Measurements from ENCODE around the gene MKKS. TPM values are rescaled to one million over a fixed set of nuclear protein-coding genes. Genes with fewer than 3 reads are reported as not detected.

Gene MKKS
- total and polyA plus RNA-seq, 2 donors = 11.2 to 21.0 TPM

DNA sequence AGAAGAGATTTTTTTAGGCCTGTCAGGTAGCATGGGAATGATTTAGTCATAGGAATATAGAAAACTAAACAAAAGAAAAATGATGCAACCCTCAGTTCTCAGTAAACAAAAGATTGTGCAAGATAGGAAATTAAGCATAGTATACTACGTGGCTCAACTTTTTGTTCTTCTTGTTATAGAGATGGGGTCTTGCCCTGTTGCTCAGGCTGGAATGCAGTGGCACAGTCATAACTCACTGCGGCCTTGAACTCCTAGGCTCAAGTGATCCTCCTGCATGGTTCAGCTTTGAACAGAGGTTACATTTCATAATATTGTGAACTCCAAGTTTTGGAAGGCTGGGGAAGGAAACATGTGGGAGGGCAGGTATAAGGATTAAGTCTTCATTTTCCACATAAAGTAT is 29.6 kb upstream of the MKKS start:
- 96% methylated on average over 2 of the region's 2 CpGs for WGBS
- H3K4me3 ChIP-seq (ENCODE audit: low read length in 2 of 2) = no peak overlapping the region
- no peaks in the 10 kb centered on the region for H3K27me3 ChIP-seq (ENCODE audit: control insufficient read depth in 2 of 2, insufficient read depth in 1 of 2, low read length in 1 of 2)
- no peaks in the 10 kb centered on the region for H3K36me3 ChIP-seq (ENCODE audit: control insufficient read depth in 2 of 2, insufficient read depth in 2 of 2, low read length in 1 of 2)
- DNase-seq (ENCODE audit: low read depth in 6 of 9, low spot score in 9 of 9) = no peak
- no peaks in the 10 kb centered on the region for H3K9me3 ChIP-seq (ENCODE audit: control insufficient read depth in 2 of 2, insufficient read depth in 1 of 2, low read length in 1 of 2)
- no peaks in the 10 kb centered on the region for H3K4me1 ChIP-seq (ENCODE audit: control insufficient read depth in 2 of 2, insufficient read depth in 2 of 2, low read length in 2 of 2)
- no peak overlapping the region for H3K27ac ChIP-seq (ENCODE audit: low read depth in 1 of 2, low read length in 1 of 2)

DNA sequence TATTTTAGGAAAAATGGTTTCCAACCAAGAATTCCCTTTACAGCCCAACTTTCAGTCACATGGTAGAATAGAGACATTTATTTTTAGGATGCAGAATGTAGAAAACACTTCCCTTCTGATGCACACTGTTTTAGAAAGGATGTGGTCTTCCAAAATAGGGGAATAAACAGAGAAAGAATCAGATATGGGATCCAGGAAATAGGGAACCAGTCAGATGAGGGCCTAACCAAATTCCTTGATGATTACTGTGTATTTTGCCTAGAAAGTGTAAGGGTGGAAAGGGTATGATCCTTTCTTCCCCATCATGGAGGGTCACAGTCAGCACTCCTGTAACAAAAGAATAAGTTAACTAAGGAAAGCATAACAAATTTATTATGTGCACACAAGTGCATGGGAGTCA is 28.5 kb upstream of the MKKS start:
- H3K4me1 ChIP-seq (ENCODE audit: control insufficient read depth in 2 of 2, insufficient read depth in 2 of 2, low read length in 2 of 2) = no peaks in the 10 kb centered on the region
- no peaks in the 10 kb centered on the region for H3K36me3 ChIP-seq (ENCODE audit: control insufficient read depth in 2 of 2, insufficient read depth in 2 of 2, low read length in 1 of 2)
- no peaks in the 10 kb centered on the region for H3K9me3 ChIP-seq (ENCODE audit: control insufficient read depth in 2 of 2, insufficient read depth in 1 of 2, low read length in 1 of 2)
- H3K27me3 ChIP-seq (ENCODE audit: control insufficient read depth in 2 of 2, insufficient read depth in 1 of 2, low read length in 1 of 2) = no peaks in the 10 kb centered on the region
- no peak overlapping the region for H3K4me3 ChIP-seq (ENCODE audit: low read length in 2 of 2)
- DNase-seq (ENCODE audit: low read depth in 6 of 9, low spot score in 9 of 9) = no peak
- no peak overlapping the region for H3K27ac ChIP-seq (ENCODE audit: low read depth in 1 of 2, low read length in 1 of 2)

DNA sequence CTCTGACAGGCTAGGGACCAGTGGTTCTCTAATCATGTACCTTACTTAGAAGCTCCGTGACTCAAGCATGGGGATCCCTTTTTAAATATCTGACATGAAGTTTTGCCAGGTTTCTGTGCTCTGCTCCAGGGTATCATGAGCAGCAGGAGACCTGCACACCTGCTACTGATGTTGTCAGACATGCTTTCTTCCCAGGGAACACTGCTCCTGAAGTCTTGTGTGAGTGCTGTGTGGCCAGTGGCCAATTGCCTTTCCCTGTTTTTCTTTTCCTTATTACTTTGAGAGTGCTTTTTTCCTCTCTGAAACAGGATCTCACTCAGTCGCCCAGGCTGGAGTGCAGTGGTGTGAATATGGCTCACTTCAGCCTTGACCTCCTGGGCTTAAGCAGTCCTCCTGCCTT is 27.5 kb upstream of the MKKS start:
- WGBS = 98% methylated on average over 2 of the region's 2 CpGs
- no peaks in the 10 kb centered on the region for H3K27me3 ChIP-seq (ENCODE audit: control insufficient read depth in 2 of 2, insufficient read depth in 1 of 2, low read length in 1 of 2)
- H3K4me1 ChIP-seq (ENCODE audit: control insufficient read depth in 2 of 2, insufficient read depth in 2 of 2, low read length in 2 of 2) = no peaks in the 10 kb centered on the region
- H3K36me3 ChIP-seq (ENCODE audit: control insufficient read depth in 2 of 2, insufficient read depth in 2 of 2, low read length in 1 of 2) = no peaks in the 10 kb centered on the region
- no peak for DNase-seq (ENCODE audit: low read depth in 6 of 9, low spot score in 9 of 9)
- no peak overlapping the region for H3K4me3 ChIP-seq (ENCODE audit: low read length in 2 of 2)
- H3K27ac ChIP-seq (ENCODE audit: low read depth in 1 of 2, low read length in 1 of 2) = no peak overlapping the region
- no peaks in the 10 kb centered on the region for H3K9me3 ChIP-seq (ENCODE audit: control insufficient read depth in 2 of 2, insufficient read depth in 1 of 2, low read length in 1 of 2)

DNA sequence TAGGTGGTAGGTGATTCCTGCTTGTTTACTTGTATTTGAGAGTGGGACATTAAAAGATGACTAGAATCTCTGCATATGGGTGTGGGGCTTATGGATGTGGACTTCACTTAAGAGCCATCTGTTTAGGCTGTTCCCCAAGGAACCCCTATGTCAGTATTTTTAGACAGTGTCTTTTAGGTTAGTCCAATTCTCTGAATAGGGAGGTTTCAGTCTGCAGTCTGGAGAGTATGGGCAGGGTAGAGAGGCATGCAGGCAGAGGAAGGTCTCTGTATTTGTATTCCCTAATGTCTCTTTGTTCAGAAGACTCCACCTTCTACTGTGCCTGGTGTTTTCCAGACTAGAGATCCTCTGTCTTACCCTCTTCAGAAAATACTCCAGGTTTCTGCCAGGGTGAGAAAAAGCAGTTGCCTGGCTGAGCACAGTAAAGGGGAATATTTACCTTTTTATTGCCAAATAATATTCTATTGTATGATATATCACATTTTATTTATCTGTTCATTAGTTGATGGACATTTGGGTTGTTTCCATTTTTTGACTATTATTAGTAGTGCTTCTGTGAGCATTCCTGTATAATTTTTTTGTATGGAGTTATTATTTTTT is 20.2 kb upstream of the MKKS start:
- no peaks in the 10 kb centered on the region for H3K36me3 ChIP-seq (ENCODE audit: control insufficient read depth in 2 of 2, insufficient read depth in 2 of 2, low read length in 1 of 2)
- H3K4me1 ChIP-seq (ENCODE audit: control insufficient read depth in 2 of 2, insufficient read depth in 2 of 2, low read length in 2 of 2) = peaks cover 4 to 11% of the 10 kb centered on the region in 2 donors
- no peak overlapping the region for H3K4me3 ChIP-seq (ENCODE audit: low read length in 2 of 2)
- peak in 1 of 9 donors; percentile 18 for DNase-seq (ENCODE audit: low read depth in 6 of 9, low spot score in 9 of 9)
- no peaks in the 10 kb centered on the region for H3K9me3 ChIP-seq (ENCODE audit: control insufficient read depth in 2 of 2, insufficient read depth in 1 of 2, low read length in 1 of 2)
- H3K27ac ChIP-seq (ENCODE audit: low read depth in 1 of 2, low read length in 1 of 2) = peak overlapping the region in 1 of 2 donors; percentile 82
- H3K27me3 ChIP-seq (ENCODE audit: control insufficient read depth in 2 of 2, insufficient read depth in 1 of 2, low read length in 1 of 2) = no peaks in the 10 kb centered on the region

DNA sequence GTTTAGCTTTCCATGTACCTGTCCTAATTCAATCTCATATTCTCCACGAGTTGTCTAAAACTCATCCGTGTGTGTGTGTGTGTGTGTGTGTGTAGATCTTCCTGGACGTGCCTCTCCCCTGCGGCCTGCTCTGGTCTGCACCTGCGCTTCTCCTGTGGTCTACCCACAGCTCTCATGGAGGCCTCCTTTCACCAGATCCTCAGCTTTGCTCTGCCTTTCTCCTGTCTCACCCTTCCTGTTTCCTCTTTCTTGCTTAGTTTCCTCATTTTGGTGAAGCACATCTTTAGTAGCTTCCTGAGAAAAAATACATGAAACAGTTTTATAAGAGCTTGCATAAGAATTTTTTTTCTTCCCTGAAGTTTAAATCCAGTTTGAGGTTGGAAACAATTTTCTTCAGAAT is 19.2 kb upstream of the MKKS start:
- H3K27ac ChIP-seq (ENCODE audit: low read depth in 1 of 2, low read length in 1 of 2) = peak overlapping the region; percentile 33 to 82

GRCh38 chr20:10449270-10449669 is 15.2 kb upstream of the MKKS start:
- DNase-seq (ENCODE audit: low read depth in 6 of 9, low spot score in 9 of 9) = no peak
- H3K4me3 ChIP-seq (ENCODE audit: low read length in 2 of 2) = no peak overlapping the region
- H3K27ac ChIP-seq (ENCODE audit: low read depth in 1 of 2, low read length in 1 of 2) = no peak overlapping the region
- H3K27me3 ChIP-seq (ENCODE audit: control insufficient read depth in 2 of 2, insufficient read depth in 1 of 2, low read length in 1 of 2) = no peaks in the 10 kb centered on the region
- WGBS = 98% methylated on average over 2 of the region's 2 CpGs
- H3K36me3 ChIP-seq (ENCODE audit: control insufficient read depth in 2 of 2, insufficient read depth in 2 of 2, low read length in 1 of 2) = no peaks in the 10 kb centered on the region
- H3K9me3 ChIP-seq (ENCODE audit: control insufficient read depth in 2 of 2, insufficient read depth in 1 of 2, low read length in 1 of 2) = no peaks in the 10 kb centered on the region
- H3K4me1 ChIP-seq (ENCODE audit: control insufficient read depth in 2 of 2, insufficient read depth in 2 of 2, low read length in 2 of 2) = peaks cover 3 to 13% of the 10 kb centered on the region in 2 donors

More for the DNA sequence above, 19.2 kb upstream of the MKKS start:
- DNase-seq (ENCODE audit: low read depth in 6 of 9, low spot score in 9 of 9) = peak in 7 of 9 donors; percentile 47 to 88 (median 71)
- H3K9me3 ChIP-seq (ENCODE audit: control insufficient read depth in 2 of 2, insufficient read depth in 1 of 2, low read length in 1 of 2) = no peaks in the 10 kb centered on the region
- H3K4me1 ChIP-seq (ENCODE audit: control insufficient read depth in 2 of 2, insufficient read depth in 2 of 2, low read length in 2 of 2) = peaks cover 4 to 11% of the 10 kb centered on the region in 2 donors
- no peaks in the 10 kb centered on the region for H3K27me3 ChIP-seq (ENCODE audit: control insufficient read depth in 2 of 2, insufficient read depth in 1 of 2, low read length in 1 of 2)
- H3K4me3 ChIP-seq (ENCODE audit: low read length in 2 of 2) = no peak overlapping the region
- 4% methylated on average over 5 of the region's 5 CpGs for WGBS
- no peaks in the 10 kb centered on the region for H3K36me3 ChIP-seq (ENCODE audit: control insufficient read depth in 2 of 2, insufficient read depth in 2 of 2, low read length in 1 of 2)

GRCh38 chr20:10448270-10449156 is 14.5 kb upstream of the MKKS start:
- peak overlapping the region in 1 of 2 donors; percentile 22 for H3K27ac ChIP-seq (ENCODE audit: low read depth in 1 of 2, low read length in 1 of 2)
- H3K4me3 ChIP-seq (ENCODE audit: low read length in 2 of 2) = no peak overlapping the region
- peaks cover 0 to 10% of the 10 kb centered on the region in 2 donors for H3K4me1 ChIP-seq (ENCODE audit: control insufficient read depth in 2 of 2, insufficient read depth in 2 of 2, low read length in 2 of 2)
- H3K36me3 ChIP-seq (ENCODE audit: control insufficient read depth in 2 of 2, insufficient read depth in 2 of 2, low read length in 1 of 2) = no peaks in the 10 kb centered on the region
- no peaks in the 10 kb centered on the region for H3K27me3 ChIP-seq (ENCODE audit: control insufficient read depth in 2 of 2, insufficient read depth in 1 of 2, low read length in 1 of 2)
- WGBS = 96% methylated on average over 6 of the region's 6 CpGs
- no peak for DNase-seq (ENCODE audit: low read depth in 6 of 9, low spot score in 9 of 9)
- H3K9me3 ChIP-seq (ENCODE audit: control insufficient read depth in 2 of 2, insufficient read depth in 1 of 2, low read length in 1 of 2) = no peaks in the 10 kb centered on the region

DNA sequence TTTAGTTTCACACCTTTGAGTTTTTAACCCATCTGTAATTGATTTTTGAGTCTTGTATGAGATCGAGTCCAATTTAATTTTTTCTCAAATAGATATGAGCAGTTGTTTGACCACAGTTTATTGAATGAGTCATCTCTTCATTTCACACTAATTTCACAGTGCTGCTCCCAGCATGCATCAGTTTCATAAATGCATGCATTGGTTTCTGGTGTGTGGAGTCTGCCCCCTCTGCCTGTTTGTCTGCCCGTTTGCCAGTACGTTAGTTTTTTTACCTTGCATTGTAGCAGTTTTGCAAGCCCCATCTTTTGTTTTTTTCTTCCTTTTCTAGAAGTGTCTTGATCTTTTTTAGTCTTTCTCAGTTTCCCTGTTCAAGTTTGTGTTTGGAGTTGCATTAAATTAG is 13.0 kb upstream of the MKKS start:
- no peaks in the 10 kb centered on the region for H3K36me3 ChIP-seq (ENCODE audit: control insufficient read depth in 2 of 2, insufficient read depth in 2 of 2, low read length in 1 of 2)
- H3K9me3 ChIP-seq (ENCODE audit: control insufficient read depth in 2 of 2, insufficient read depth in 1 of 2, low read length in 1 of 2) = no peaks in the 10 kb centered on the region
- no peaks in the 10 kb centered on the region for H3K27me3 ChIP-seq (ENCODE audit: control insufficient read depth in 2 of 2, insufficient read depth in 1 of 2, low read length in 1 of 2)
- peaks cover 0 to 4% of the 10 kb centered on the region in 2 donors for H3K4me1 ChIP-seq (ENCODE audit: control insufficient read depth in 2 of 2, insufficient read depth in 2 of 2, low read length in 2 of 2)
- WGBS = 5% methylated on average over 3 of the region's 3 CpGs
- peak in 7 of 9 donors; percentile 24 to 75 (median 46) for DNase-seq (ENCODE audit: low read depth in 6 of 9, low spot score in 9 of 9)
- H3K27ac ChIP-seq (ENCODE audit: low read depth in 1 of 2, low read length in 1 of 2) = peak overlapping the region in 1 of 2 donors; percentile 80
- H3K4me3 ChIP-seq (ENCODE audit: low read length in 2 of 2) = no peak overlapping the region

GRCh38 chr20:10445758-10446157 is 11.7 kb upstream of the MKKS start:
- no peaks in the 10 kb centered on the region for H3K9me3 ChIP-seq (ENCODE audit: control insufficient read depth in 2 of 2, insufficient read depth in 1 of 2, low read length in 1 of 2)
- no peak overlapping the region for H3K4me3 ChIP-seq (ENCODE audit: low read length in 2 of 2)
- no peaks in the 10 kb centered on the region for H3K27me3 ChIP-seq (ENCODE audit: control insufficient read depth in 2 of 2, insufficient read depth in 1 of 2, low read length in 1 of 2)
- H3K4me1 ChIP-seq (ENCODE audit: control insufficient read depth in 2 of 2, insufficient read depth in 2 of 2, low read length in 2 of 2) = peaks cover 0 to 4% of the 10 kb centered on the region in 2 donors
- DNase-seq (ENCODE audit: low read depth in 6 of 9, low spot score in 9 of 9) = no peak
- H3K27ac ChIP-seq (ENCODE audit: low read depth in 1 of 2, low read length in 1 of 2) = no peak overlapping the region
- WGBS = 98% methylated on average over 4 of the region's 4 CpGs
- no peaks in the 10 kb centered on the region for H3K36me3 ChIP-seq (ENCODE audit: control insufficient read depth in 2 of 2, insufficient read depth in 2 of 2, low read length in 1 of 2)
